Liver (tissue), 9 donors: Measurements from ENCODE around the gene NKAIN2. TPM values are rescaled to one million over a fixed set of nuclear protein-coding genes. Genes with fewer than 3 reads are reported as not detected.

Experiments used
- DNase-seq: peaks from one replicate; pipeline ENCODE4 v3.0.0-alpha.2; 2017; ENCODE audit warnings: low spot score
- H3K27ac ChIP-seq, 2 donors: one replicate each; pipeline ENCODE4 v1.7.0; 2013; ENCODE audit warnings: inconsistent platforms in 2 of 2, low read length in 2 of 2, control low read depth in 1 of 2, low read depth in 1 of 2, mild to moderate bottlenecking in 1 of 2
- H3K27me3 ChIP-seq, 4 donors: one replicate each; pipeline versions ENCODE4 v1.6.1 to v1.7.0; 2013; ENCODE audit warnings: low read length in 3 of 4, inconsistent platforms in 1 of 4, mild to moderate bottlenecking in 1 of 4, moderate library complexity in 1 of 4; ENCODE audit not compliant: control insufficient read depth in 4 of 4, insufficient read depth in 4 of 4
- H3K36me3 ChIP-seq, 4 donors: one replicate each; pipeline versions ENCODE4 v1.6.1 to v1.7.0; 2013; ENCODE audit warnings: low read length in 3 of 4, mild to moderate bottlenecking in 3 of 4, low read depth in 1 of 4, moderate library complexity in 1 of 4; ENCODE audit not compliant: control insufficient read depth in 4 of 4, insufficient read depth in 3 of 4
- H3K4me1 ChIP-seq, 4 donors: one replicate each; pipeline versions ENCODE4 v1.6.1 to v1.7.0; 2013; ENCODE audit warnings: low read length in 3 of 4, mild to moderate bottlenecking in 3 of 4, moderate library complexity in 1 of 4; ENCODE audit not compliant: control insufficient read depth in 4 of 4, insufficient read depth in 4 of 4
- H3K4me3 ChIP-seq, 3 donors: one replicate each; pipeline versions ENCODE4 v1.6.1 to v1.7.0; 2013; ENCODE audit warnings: low read length in 3 of 3, control low read depth in 1 of 3, low read depth in 1 of 3, mild to moderate bottlenecking in 1 of 3
- H3K9ac ChIP-seq, 2 donors: one replicate each; pipeline ENCODE4 v1.7.0; 2013; ENCODE audit warnings: low read length in 2 of 2, mild to moderate bottlenecking in 2 of 2, moderate library complexity in 2 of 2, control low read depth in 1 of 2, low read depth in 1 of 2
- H3K9me3 ChIP-seq, 4 donors: one replicate each; pipeline versions ENCODE4 v1.6.1 to v1.7.0; 2013; ENCODE audit warnings: low read length in 3 of 4; ENCODE audit not compliant: control insufficient read depth in 4 of 4
- ATF3 ChIP-seq: IDR thresholded peaks from 2 replicates; pipeline ENCODE4 v1.6.1; 2016; ENCODE audit warnings: antibody characterized with exemption
- CTCF ChIP-seq: fragments of 150-350 bp; IDR thresholded peaks from 2 replicates; pipeline ENCODE4 v1.5.1; 2017; ENCODE audit warnings: improper control_type of control experiment, low read depth, low read length; ENCODE audit not compliant: missing input control
- EGR1 ChIP-seq, 2 donors: IDR thresholded peaks; 2 replicates each; pipeline ENCODE4 v1.6.1; 2016 to 2018; ENCODE audit warnings: antibody characterized with exemption in 2 of 2, low read depth in 2 of 2
- HNF4A ChIP-seq, 2 donors: conservative IDR thresholded peaks; 2 replicates each; pipeline ENCODE4 v1.6.1; 2016; ENCODE audit warnings: antibody characterized with exemption in 2 of 2, mild to moderate bottlenecking in 2 of 2
- HNF4G ChIP-seq: IDR thresholded peaks from 2 replicates; pipeline ENCODE4 v1.6.1; 2016; ENCODE audit warnings: antibody characterized with exemption
- JUND ChIP-seq, 2 donors: IDR thresholded peaks; 2 replicates each; pipeline ENCODE4 v1.6.1; 2016; ENCODE audit warnings: antibody characterized with exemption in 2 of 2
- MAX ChIP-seq: IDR thresholded peaks from 2 replicates; pipeline ENCODE4 v1.6.1; 2016; ENCODE audit warnings: antibody characterized with exemption
- SP1 ChIP-seq: IDR thresholded peaks from 2 replicates; pipeline ENCODE4 v1.6.1; 2018; ENCODE audit warnings: antibody characterized with exemption, mild to moderate bottlenecking
- WGBS: extraction: QIAGEN DNeasy Blood & Tissue Kit; methylation state at CpG from one replicate; pipeline ENCODE4 v1.1.7; 2013; 5-methylcytosine and 5-hydroxymethylcytosine counted together
- polyA plus RNA-seq, 2 donors: library from polyadenylated mRNA; stranded (reverse) in 1 of 2; unstranded in 1 of 2; fragments of 200-250 nt in 1 of 2; fragments of >200 nt in 1 of 2; fragmentation: Nextera tagmentation in 1 of 2; extraction: Ambion mirVana in 1 of 2; gene quantifications; one replicate each; pipeline versions ENCODE4 v1.2.1 to v1.2.3, GENCODE V29; 2013 to 2015
- total RNA-seq, 2 donors: library from RNA; depleted of rRNA; stranded (reverse); fragments of >200 nt; gene quantifications; one replicate each; pipeline ENCODE4 v1.2.3, GENCODE V29; 2014
- TF ChIP-seq, protein P1 (sequence below): IDR thresholded peaks from 2 replicates; pipeline ENCODE4 v1.6.1; 2016; ENCODE audit warnings: antibody characterized with exemption
- TF ChIP-seq, protein P2 (sequence below): IDR thresholded peaks from 2 replicates; pipeline ENCODE4 v1.6.1; 2016; ENCODE audit warnings: antibody characterized with exemption, mild to moderate bottlenecking
- donor health status: healthy.
- donor health status: healthy.
- donor health status: healthy.
- donor health status: healthy.
- donor health status: healthy.

The NKAIN2 gene
- total and polyA plus RNA-seq, 4 donors, result 0.05 to 0.14 TPM; not detected in 2

DNA sequence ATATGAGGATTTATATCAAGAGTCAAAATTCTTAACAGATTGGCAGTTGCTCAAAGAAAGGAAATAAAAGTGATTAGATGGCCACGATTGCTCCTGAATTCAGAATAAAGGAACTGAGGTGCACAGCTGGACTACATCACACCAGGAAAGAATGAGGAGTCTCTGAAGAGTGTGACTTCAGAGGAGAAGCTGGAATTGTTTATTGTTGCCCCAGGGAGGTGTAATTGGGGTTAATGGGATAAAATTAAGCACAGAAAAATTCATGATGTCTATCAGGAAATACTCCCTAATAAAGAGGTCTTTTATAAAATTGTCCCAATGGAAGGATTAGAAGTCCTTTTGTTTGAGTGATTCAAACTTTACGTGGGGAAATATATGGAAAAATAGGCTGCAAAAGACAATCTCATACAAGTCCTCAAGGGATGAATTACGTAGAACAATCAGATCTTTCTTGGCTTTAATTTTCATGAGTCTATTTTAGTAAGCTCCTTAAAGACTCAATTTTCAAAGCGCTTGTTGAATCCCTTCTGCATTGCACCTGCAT, 950.0 kb downstream of the NKAIN2 start:
- Histone ChIP-seq H3K4me3 (no peak overlapping the region), H3K4me1 (no peaks in the 10 kb centered on the region), H3K36me3 (no peaks in the 10 kb centered on the region), H3K9ac (no peak overlapping the region), H3K27ac (no peak overlapping the region), H3K27me3 (no peaks in the 10 kb centered on the region), H3K9me3 (no peaks in the 10 kb centered on the region)
- DNase-seq, result no peak
- TF ChIP-seq, protein P1, sequence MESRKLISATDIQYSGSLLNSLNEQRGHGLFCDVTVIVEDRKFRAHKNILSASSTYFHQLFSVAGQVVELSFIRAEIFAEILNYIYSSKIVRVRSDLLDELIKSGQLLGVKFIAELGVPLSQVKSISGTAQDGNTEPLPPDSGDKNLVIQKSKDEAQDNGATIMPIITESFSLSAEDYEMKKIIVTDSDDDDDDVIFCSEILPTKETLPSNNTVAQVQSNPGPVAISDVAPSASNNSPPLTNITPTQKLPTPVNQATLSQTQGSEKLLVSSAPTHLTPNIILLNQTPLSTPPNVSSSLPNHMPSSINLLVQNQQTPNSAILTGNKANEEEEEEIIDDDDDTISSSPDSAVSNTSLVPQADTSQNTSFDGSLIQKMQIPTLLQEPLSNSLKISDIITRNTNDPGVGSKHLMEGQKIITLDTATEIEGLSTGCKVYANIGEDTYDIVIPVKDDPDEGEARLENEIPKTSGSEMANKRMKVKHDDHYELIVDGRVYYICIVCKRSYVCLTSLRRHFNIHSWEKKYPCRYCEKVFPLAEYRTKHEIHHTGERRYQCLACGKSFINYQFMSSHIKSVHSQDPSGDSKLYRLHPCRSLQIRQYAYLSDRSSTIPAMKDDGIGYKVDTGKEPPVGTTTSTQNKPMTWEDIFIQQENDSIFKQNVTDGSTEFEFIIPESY, result no peak
- no peak for TF ChIP-seq SP1
- TF ChIP-seq HNF4G, result no peak
- 78% methylated on average over 4 of the region's 4 CpGs for WGBS

DNA sequence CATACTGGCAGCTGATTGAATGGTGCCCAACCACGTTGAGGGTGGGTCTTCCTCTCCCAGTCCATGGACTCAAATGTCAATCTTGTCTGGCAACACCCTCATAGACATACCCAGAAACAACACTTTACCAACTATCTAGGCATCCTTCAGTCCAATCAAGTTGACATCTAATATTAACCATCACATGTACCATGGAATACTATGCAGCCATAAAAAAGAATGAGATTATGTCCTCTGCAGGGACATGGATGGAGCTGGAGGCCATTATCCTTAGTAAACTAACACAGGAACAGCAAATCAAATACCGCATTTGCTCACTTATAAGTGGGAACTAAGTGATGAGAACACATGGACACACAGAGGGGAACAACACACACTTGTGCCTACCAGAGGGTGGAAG, 951.7 kb downstream of the NKAIN2 start:
- no peak overlapping the region for H3K4me3 ChIP-seq
- DNase-seq, result no peak
- H3K27ac ChIP-seq, result no peak overlapping the region
- no peaks in the 10 kb centered on the region for H3K27me3 ChIP-seq
- no peaks in the 10 kb centered on the region for H3K36me3 ChIP-seq
- H3K4me1 ChIP-seq, result no peaks in the 10 kb centered on the region
- 86% methylated on average over 2 of the region's 2 CpGs for WGBS
- no peaks in the 10 kb centered on the region for H3K9me3 ChIP-seq
- no peak for TF ChIP-seq ATF3
- no peak for TF ChIP-seq CTCF
- no peak for TF ChIP-seq EGR1 (IDR thresholded peaks at IDR 0.05; ENCODE audit: low read depth in 2 of 2)
- TF ChIP-seq JUND (IDR thresholded peaks at IDR 0.05), result no peak
- TF ChIP-seq HNF4A (conservative IDR thresholded peaks at IDR 0.05), result no peak
- TF ChIP-seq, protein P2, sequence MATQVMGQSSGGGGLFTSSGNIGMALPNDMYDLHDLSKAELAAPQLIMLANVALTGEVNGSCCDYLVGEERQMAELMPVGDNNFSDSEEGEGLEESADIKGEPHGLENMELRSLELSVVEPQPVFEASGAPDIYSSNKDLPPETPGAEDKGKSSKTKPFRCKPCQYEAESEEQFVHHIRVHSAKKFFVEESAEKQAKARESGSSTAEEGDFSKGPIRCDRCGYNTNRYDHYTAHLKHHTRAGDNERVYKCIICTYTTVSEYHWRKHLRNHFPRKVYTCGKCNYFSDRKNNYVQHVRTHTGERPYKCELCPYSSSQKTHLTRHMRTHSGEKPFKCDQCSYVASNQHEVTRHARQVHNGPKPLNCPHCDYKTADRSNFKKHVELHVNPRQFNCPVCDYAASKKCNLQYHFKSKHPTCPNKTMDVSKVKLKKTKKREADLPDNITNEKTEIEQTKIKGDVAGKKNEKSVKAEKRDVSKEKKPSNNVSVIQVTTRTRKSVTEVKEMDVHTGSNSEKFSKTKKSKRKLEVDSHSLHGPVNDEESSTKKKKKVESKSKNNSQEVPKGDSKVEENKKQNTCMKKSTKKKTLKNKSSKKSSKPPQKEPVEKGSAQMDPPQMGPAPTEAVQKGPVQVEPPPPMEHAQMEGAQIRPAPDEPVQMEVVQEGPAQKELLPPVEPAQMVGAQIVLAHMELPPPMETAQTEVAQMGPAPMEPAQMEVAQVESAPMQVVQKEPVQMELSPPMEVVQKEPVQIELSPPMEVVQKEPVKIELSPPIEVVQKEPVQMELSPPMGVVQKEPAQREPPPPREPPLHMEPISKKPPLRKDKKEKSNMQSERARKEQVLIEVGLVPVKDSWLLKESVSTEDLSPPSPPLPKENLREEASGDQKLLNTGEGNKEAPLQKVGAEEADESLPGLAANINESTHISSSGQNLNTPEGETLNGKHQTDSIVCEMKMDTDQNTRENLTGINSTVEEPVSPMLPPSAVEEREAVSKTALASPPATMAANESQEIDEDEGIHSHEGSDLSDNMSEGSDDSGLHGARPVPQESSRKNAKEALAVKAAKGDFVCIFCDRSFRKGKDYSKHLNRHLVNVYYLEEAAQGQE, result no peak
- no peak for TF ChIP-seq HNF4G
- TF ChIP-seq MAX, result no peak
- H3K9ac ChIP-seq, result no peak overlapping the region
